HCT116 (cell line): ENCODE measurements around the gene ENTPD3. TPM values are rescaled to one million over a fixed set of nuclear protein-coding genes. Genes with fewer than 3 reads are reported as not detected.

Experiments
- ATAC-seq: fragments of 200-7000 bp; cut with Tn5 transposase; 2 replicates; pipeline ENCODE4 v1.9.1; 2020; ENCODE audit warnings: mild to moderate bottlenecking, moderate library complexity
- BruUV-seq: library from RNA; stranded (reverse); fragments of 400-500 nt; replicated peaks from 2 replicates; lab custom pipeline; 2021; lab: Mats Ljungman, UMichigan
- CTCF ChIA-PET: fragments of 300-600 bp; sonication (Branson Sonifier 250); formaldehyde crosslinking; loops from one replicate; lab custom pipeline; 2021; ENCODE audit warnings: antibody characterized with exemption; lab: Charles Lee
- POLR2A ChIA-PET: fragments of 300-600, 350-600 bp; sonication (Branson Sonifier 250); formaldehyde crosslinking; loops from one replicate; lab custom pipeline; 2021; ENCODE audit warnings: antibody characterized with exemption; lab: Charles Lee
- RAD21 ChIA-PET, 2 experiments: fragments of 300-600 bp; sonication (Branson Sonifier 250); formaldehyde crosslinking; loops; one replicate each; lab custom pipeline; 2023; ENCODE audit warnings: low total read pairs in 2 of 2; ENCODE audit not compliant: uncharacterized antibody in 2 of 2, unreplicated experiment in 2 of 2, low non-redundant PET in 1 of 2; lab: Charles Lee
- DNase-seq: peaks from one replicate; pipeline ENCODE4 v3.0.0-alpha.2; 2010; ENCODE audit warnings: low read depth, low spot score
- H2AFZ ChIP-seq: fragments of 200-600 bp; shearing (Covaris generic), sonication (generic); 2 replicates; pipeline ENCODE4 v1.6.1; 2017; ENCODE audit warnings: low read depth, mixed run types, mixed read lengths, antibody characterized with exemption, low read length; ENCODE audit not compliant: poor library complexity, severe bottlenecking
- H3K27ac ChIP-seq: 2 replicates; pipeline ENCODE4 v1.5.1; 2012; ENCODE audit warnings: low read depth, low read length
- H3K27me3 ChIP-seq: fragments of 200-600 bp; sonication (generic); 2 replicates; pipeline ENCODE4 v1.6.1; 2016; ENCODE audit warnings: mixed run types, low read length, mixed read lengths; ENCODE audit not compliant: insufficient read depth
- H3K36me3 ChIP-seq, 2 experiments: fragments of 200-500 bp in 1 of 2; fragments of 200-600 bp in 1 of 2; sonication (Bioruptor generic) in 1 of 2; sonication (generic) in 1 of 2; 2 replicates each; pipeline versions ENCODE4 v1.5.1 to v1.6.1; 2014 to 2016; ENCODE audit warnings: low read length in 2 of 2, inconsistent platforms in 1 of 2, mixed read lengths in 1 of 2, mixed run types in 1 of 2; ENCODE audit not compliant: insufficient read depth in 2 of 2, control insufficient read depth in 1 of 2
- H3K4me1 ChIP-seq, 2 experiments: fragments of 200-600 bp in 1 of 2; sonication (generic) in 1 of 2; 2 replicates each; pipeline versions ENCODE4 v1.5.1 to v1.6.1; 2012 to 2017; ENCODE audit warnings: low read length in 2 of 2, inconsistent platforms in 1 of 2, mild to moderate bottlenecking in 1 of 2, mixed read lengths in 1 of 2, mixed run types in 1 of 2, moderate library complexity in 1 of 2; ENCODE audit not compliant: insufficient read depth in 2 of 2, control insufficient read depth in 1 of 2
- H3K4me2 ChIP-seq: fragments of 200-600 bp; sonication (generic); 2 replicates; pipeline ENCODE4 v1.6.1; 2017; ENCODE audit warnings: mixed run types, low read length, mixed read lengths
- H3K4me3 ChIP-seq, 2 experiments: fragments of 200-600 bp in 1 of 2; sonication (generic) in 1 of 2; replicated peaks in 1 of 2; 2 replicates each; pipeline ENCODE4 v1.5.1; 2011 to 2016; ENCODE audit warnings: low read length in 2 of 2, control low read depth in 1 of 2, low read depth in 1 of 2, mild to moderate bottlenecking in 1 of 2, mixed read lengths in 1 of 2, mixed run types in 1 of 2
- H3K79me2 ChIP-seq: fragments of 200-600 bp; sonication (generic); 2 replicates; pipeline ENCODE4 v1.6.1; 2017; ENCODE audit warnings: mild to moderate bottlenecking, mixed run types, low read length, moderate library complexity, mixed read lengths; ENCODE audit not compliant: insufficient read depth
- H3K9ac ChIP-seq: fragments of 200-600 bp; sonication (generic); 2 replicates; pipeline ENCODE4 v1.6.1; 2016; ENCODE audit warnings: low read length, mixed read lengths
- H3K9me2 ChIP-seq: fragments of 200-600 bp; sonication (generic), shearing (Covaris generic); 2 replicates; pipeline ENCODE4 v1.6.1; 2017; ENCODE audit warnings: mixed run types, mild to moderate bottlenecking, moderate library complexity; ENCODE audit not compliant: insufficient read depth
- H3K9me3 ChIP-seq, 2 experiments: fragments of 200-500 bp in 1 of 2; fragments of 200-600 bp in 1 of 2; sonication (Bioruptor generic) in 1 of 2; sonication (generic) in 1 of 2; 2 replicates each; pipeline ENCODE4 v1.6.1; 2014 to 2017; ENCODE audit warnings: low read length in 2 of 2, mixed read lengths in 2 of 2, inconsistent platforms in 1 of 2, low read depth in 1 of 2, mild to moderate bottlenecking in 1 of 2, mixed run types in 1 of 2, moderate library complexity in 1 of 2; ENCODE audit not compliant: control insufficient read depth in 1 of 2, insufficient read depth in 1 of 2
- H4K20me1 ChIP-seq: fragments of 200-600 bp; sonication (generic), shearing (Covaris generic); 2 replicates; pipeline ENCODE4 v1.6.1; 2017; ENCODE audit warnings: mixed run types, mild to moderate bottlenecking, moderate library complexity; ENCODE audit not compliant: insufficient read depth
- ATF3 ChIP-seq: IDR thresholded peaks from 2 replicates; pipeline ENCODE4 v1.6.1; 2012
- CEBPB ChIP-seq: IDR thresholded peaks from 2 replicates; pipeline ENCODE4 v1.6.1; 2012; ENCODE audit warnings: low read depth
- CTCF ChIP-seq, 3 experiments: fragments of 200-600 bp in 1 of 3; sonication (generic) in 1 of 3; IDR thresholded peaks in 2 of 3; conservative IDR thresholded peaks in 1 of 3; 2 replicates each; pipeline ENCODE4 v1.5.1; 2012 to 2017; ENCODE audit warnings: low read depth in 2 of 3, low read length in 2 of 3, antibody characterized with exemption in 1 of 3, borderline replicate concordance in 1 of 3, control low read depth in 1 of 3, mild to moderate bottlenecking in 1 of 3, mixed read lengths in 1 of 3, mixed run types in 1 of 3, moderate library complexity in 1 of 3; ENCODE audit not compliant: insufficient read depth in 1 of 3
- ELF1 ChIP-seq: IDR thresholded peaks from 2 replicates; pipeline ENCODE4 v1.6.1; 2012; ENCODE audit warnings: low read depth, borderline replicate concordance
- EZH2phosphoT487 ChIP-seq: fragments of 200-600 bp; IDR thresholded peaks from 2 replicates; pipeline ENCODE4 v1.6.1; 2018; ENCODE audit warnings: antibody characterized with exemption, borderline replicate concordance
- FOSL1 ChIP-seq: IDR thresholded peaks from 2 replicates; pipeline ENCODE4 v1.6.1; 2012; ENCODE audit warnings: low read depth
- POLR2A ChIP-seq: IDR thresholded peaks from 2 replicates; pipeline ENCODE4 v1.7.0; 2011; ENCODE audit warnings: borderline replicate concordance; ENCODE audit not compliant: insufficient read depth, insufficient read length; ENCODE audit errors: extremely low read depth
- POLR2AphosphoS5 ChIP-seq: IDR thresholded peaks from 2 replicates; pipeline ENCODE4 v1.6.1; 2011; ENCODE audit warnings: mild to moderate bottlenecking, low read depth, low read length, moderate library complexity
- RAD21 ChIP-seq: IDR thresholded peaks from 2 replicates; pipeline ENCODE4 v1.6.1; 2012; ENCODE audit warnings: low read depth, mild to moderate bottlenecking
- SIN3A ChIP-seq: IDR thresholded peaks from 2 replicates; pipeline ENCODE4 v1.6.1; 2012; ENCODE audit warnings: low read depth
- SP1 ChIP-seq: IDR thresholded peaks from 2 replicates; pipeline ENCODE4 v1.6.1; 2012; ENCODE audit warnings: low read depth
- TCF7L2 ChIP-seq: IDR thresholded peaks from 2 replicates; pipeline ENCODE4 v1.7.0; 2011; ENCODE audit warnings: borderline replicate concordance, inconsistent platforms; ENCODE audit not compliant: insufficient read depth, insufficient read length; ENCODE audit errors: extremely low read depth
- YY1 ChIP-seq: IDR thresholded peaks from 2 replicates; pipeline ENCODE4 v1.6.1; 2011; ENCODE audit warnings: low read length, low read depth, moderate library complexity, mild to moderate bottlenecking; ENCODE audit not compliant: insufficient replicate concordance; ENCODE audit errors: extremely low read depth
- ZFX ChIP-seq: fragments of 450-650 bp; IDR thresholded peaks from 2 replicates; pipeline ENCODE4 v1.6.1; 2017
- ZNF274 ChIP-seq: fragments of 200-500 bp; sonication (Bioruptor generic); IDR thresholded peaks from 2 replicates; pipeline ENCODE4 v1.6.1; 2014; ENCODE audit warnings: mild to moderate bottlenecking, low read depth, low read length, inconsistent platforms
- intact Hi-C: fragments of 100-400 bp; cut with micrococcal nuclease; formaldehyde crosslinking; loops from 2 replicates; pipeline ENCODE4 v1.10.0; 2022
- total RNA-seq: library from RNA; stranded (reverse); gene quantifications from one replicate; pipeline ENCODE4 v1.2.1, GENCODE V29; 2021; ENCODE audit not compliant: unreplicated experiment
- TF ChIP-seq, protein P1 (sequence below): IDR thresholded peaks from 2 replicates; pipeline ENCODE4 v1.6.1; 2012
- TF ChIP-seq, protein P2 (sequence below): IDR thresholded peaks from 2 replicates; pipeline ENCODE4 v1.6.1; 2012; ENCODE audit warnings: low read depth

Gene ENTPD3
- total RNA-seq, 1 experiment from 2014 or later = not detected

DNA sequence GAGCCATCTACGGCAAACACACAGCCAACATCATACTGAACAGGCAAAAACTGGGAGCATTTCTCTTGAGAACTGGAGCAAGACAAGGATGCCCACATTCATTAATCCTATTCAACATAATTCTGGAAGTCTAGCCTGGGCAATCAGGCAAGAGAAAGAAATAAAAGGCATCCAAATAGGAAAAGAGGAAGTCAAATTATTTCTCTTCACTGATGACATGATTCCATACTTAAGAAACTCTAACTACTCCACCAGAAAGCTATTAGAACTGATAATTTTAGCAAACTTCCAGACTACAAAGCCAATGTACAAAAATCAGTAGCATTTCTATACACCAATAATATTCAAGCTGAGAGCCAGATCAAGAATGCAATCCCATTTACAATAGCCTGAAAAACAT, 17.3 kb upstream of the ENTPD3 start:
- Histone ChIP-seq H2AFZ (no peak overlapping the region), H3K4me1 (no peaks in the 10 kb centered on the region), H3K27me3 (no peaks in the 10 kb centered on the region), H3K9ac (no peak overlapping the region), H3K4me3 (no peak overlapping the region), H3K9me3 (no peaks in the 10 kb centered on the region), H3K79me2 (no peaks in the 10 kb centered on the region), H3K9me2 (no peaks in the 10 kb centered on the region), H3K36me3 (no peaks in the 10 kb centered on the region), H3K4me2 (no peak overlapping the region), H4K20me1 (no peaks in the 10 kb centered on the region), H3K27ac (no peak overlapping the region)
- ATAC-seq (no peak), DNase-seq (no peak)
- intact Hi-C loops = no loop called here
- TF ChIP-seq SIN3A (no peak), YY1 (no peak), POLR2AphosphoS5 (no peak), ATF3 (no peak), CEBPB (no peak), RAD21 (no peak), CTCF (IDR thresholded peaks at IDR 0.05 in 2 of 3, conservative IDR thresholded peaks at IDR 0.05 in 1 of 3; ENCODE audit: borderline replicate concordance in 1 of 3, insufficient read depth in 1 of 3, low read depth in 2 of 3, low read length in 2 of 3) (no peak), FOSL1 (no peak), EZH2phosphoT487 (no peak), ZFX (no peak), POLR2A (no peak), SP1 (no peak), ELF1 (no peak), ZNF274 (no peak), TCF7L2 (no peak)
- TF ChIP-seq, protein P1, sequence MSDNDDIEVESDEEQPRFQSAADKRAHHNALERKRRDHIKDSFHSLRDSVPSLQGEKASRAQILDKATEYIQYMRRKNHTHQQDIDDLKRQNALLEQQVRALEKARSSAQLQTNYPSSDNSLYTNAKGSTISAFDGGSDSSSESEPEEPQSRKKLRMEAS = no peak
- TF ChIP-seq, protein P2, sequence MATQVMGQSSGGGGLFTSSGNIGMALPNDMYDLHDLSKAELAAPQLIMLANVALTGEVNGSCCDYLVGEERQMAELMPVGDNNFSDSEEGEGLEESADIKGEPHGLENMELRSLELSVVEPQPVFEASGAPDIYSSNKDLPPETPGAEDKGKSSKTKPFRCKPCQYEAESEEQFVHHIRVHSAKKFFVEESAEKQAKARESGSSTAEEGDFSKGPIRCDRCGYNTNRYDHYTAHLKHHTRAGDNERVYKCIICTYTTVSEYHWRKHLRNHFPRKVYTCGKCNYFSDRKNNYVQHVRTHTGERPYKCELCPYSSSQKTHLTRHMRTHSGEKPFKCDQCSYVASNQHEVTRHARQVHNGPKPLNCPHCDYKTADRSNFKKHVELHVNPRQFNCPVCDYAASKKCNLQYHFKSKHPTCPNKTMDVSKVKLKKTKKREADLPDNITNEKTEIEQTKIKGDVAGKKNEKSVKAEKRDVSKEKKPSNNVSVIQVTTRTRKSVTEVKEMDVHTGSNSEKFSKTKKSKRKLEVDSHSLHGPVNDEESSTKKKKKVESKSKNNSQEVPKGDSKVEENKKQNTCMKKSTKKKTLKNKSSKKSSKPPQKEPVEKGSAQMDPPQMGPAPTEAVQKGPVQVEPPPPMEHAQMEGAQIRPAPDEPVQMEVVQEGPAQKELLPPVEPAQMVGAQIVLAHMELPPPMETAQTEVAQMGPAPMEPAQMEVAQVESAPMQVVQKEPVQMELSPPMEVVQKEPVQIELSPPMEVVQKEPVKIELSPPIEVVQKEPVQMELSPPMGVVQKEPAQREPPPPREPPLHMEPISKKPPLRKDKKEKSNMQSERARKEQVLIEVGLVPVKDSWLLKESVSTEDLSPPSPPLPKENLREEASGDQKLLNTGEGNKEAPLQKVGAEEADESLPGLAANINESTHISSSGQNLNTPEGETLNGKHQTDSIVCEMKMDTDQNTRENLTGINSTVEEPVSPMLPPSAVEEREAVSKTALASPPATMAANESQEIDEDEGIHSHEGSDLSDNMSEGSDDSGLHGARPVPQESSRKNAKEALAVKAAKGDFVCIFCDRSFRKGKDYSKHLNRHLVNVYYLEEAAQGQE = no peak
- POLR2A ChIA-PET = no interaction called here
- RAD21 ChIA-PET = no interaction called here
- BruUV-seq = no TSS peak
- CTCF ChIA-PET = no interaction called here
